HG03439 (cell line): ENCODE results near the gene CROCC.

Source experiments
- ATAC-seq: cut with Tn5 transposase; IDR thresholded peaks from one replicate; pipeline ENCODE4 v1.9.1; 2021; ENCODE audit warnings: mild to moderate bottlenecking, moderate library complexity; ENCODE audit not compliant: unreplicated experiment

Gene CROCC

GRCh38 chr1:16981269-16981849, 59.6 kb downstream of the CROCC start:
- no peak for ATAC-seq

GRCh38 chr1:16982902-16983301, 61.2 kb downstream of the CROCC start:
- ATAC-seq, result no peak

GRCh38 chr1:16983649-16984048, 61.9 kb downstream of the CROCC start:
- ATAC-seq, result no peak

GRCh38 chr1:16984717-16985116, 63.0 kb downstream of the CROCC start:
- ATAC-seq, result no peak

- no peak for ATAC-seq
Measured at GRCh38 chr1:16986113-16986512, 64.4 kb downstream of the CROCC start.

GRCh38 chr1:16986560-16986959, 64.8 kb downstream of the CROCC start:
- ATAC-seq, result no peak

- no peak for ATAC-seq
Measured at GRCh38 chr1:16986962-16987361, 65.2 kb downstream of the CROCC start.

GRCh38 chr1:16988210-16988609, 66.5 kb downstream of the CROCC start:
- ATAC-seq, result no peak

- ATAC-seq, result no peak
Measured at GRCh38 chr1:16989676-16990391, 68.1 kb downstream of the CROCC start.

GRCh38 chr1:16991571-16991970, 69.8 kb downstream of the CROCC start:
- no peak for ATAC-seq

GRCh38 chr1:16992102-16992501, 70.4 kb downstream of the CROCC start:
- no peak for ATAC-seq

- no peak for ATAC-seq
Measured at GRCh38 chr1:16992675-16993074, 70.9 kb downstream of the CROCC start.

- ATAC-seq, result no peak
Measured at GRCh38 chr1:16993521-16994038, 71.8 kb downstream of the CROCC start.

GRCh38 chr1:16996845-16997244, 75.1 kb downstream of the CROCC start:
- no peak for ATAC-seq

GRCh38 chr1:16998589-16998988, 76.9 kb downstream of the CROCC start:
- no peak for ATAC-seq

GRCh38 chr1:16999863-17000262, 78.1 kb downstream of the CROCC start:
- ATAC-seq, result no peak

- no peak for ATAC-seq
Measured at GRCh38 chr1:17001760-17002523, 80.2 kb downstream of the CROCC start.

- no peak for ATAC-seq
Measured at GRCh38 chr1:17002524-17002902, 80.8 kb downstream of the CROCC start.

- ATAC-seq, result no peak
Measured at GRCh38 chr1:17004466-17005364, 83.0 kb downstream of the CROCC start.

- ATAC-seq, result no peak
Measured at GRCh38 chr1:17005365-17005740, 83.6 kb downstream of the CROCC start.

- no peak for ATAC-seq
Measured at GRCh38 chr1:17007121-17007520, 85.4 kb downstream of the CROCC start.
